Measurements from ENCODE around the gene NEU3.

The NEU3 gene

GRCh38 chr11:75024764-75025211, 36.1 kb downstream of the NEU3 start:
- no peaks in the 10 kb centered on the region for H3K27me3 ChIP-seq (replicated peaks; ENCODE audit: control insufficient read depth, insufficient read depth, low read length, poor library complexity, severe bottlenecking)
- no peaks in the 10 kb centered on the region for H3K9me3 ChIP-seq (ENCODE audit: control insufficient read depth, low read length)
- no peak for DNase-seq
- H3K27ac ChIP-seq (ENCODE audit: insufficient read depth, low read length, poor library complexity, severe bottlenecking), result no peak overlapping the region
- H3K36me3 ChIP-seq (ENCODE audit: control insufficient read depth, insufficient read depth, low read length), result no peaks in the 10 kb centered on the region
- no peaks in the 10 kb centered on the region for H3K4me1 ChIP-seq (ENCODE audit: control insufficient read depth, insufficient read depth, low read length, poor library complexity, severe bottlenecking)
- no peak overlapping the region for H3K4me3 ChIP-seq (ENCODE audit: insufficient read depth, low read depth, low read length, poor library complexity, severe bottlenecking)

- Histone ChIP-seq H3K27ac (ENCODE audit: insufficient read depth, low read length, poor library complexity, severe bottlenecking) (no peak overlapping the region), H3K36me3 (ENCODE audit: control insufficient read depth, insufficient read depth, low read length) (no peaks in the 10 kb centered on the region)
- DNase-seq, result no peak
Observed at GRCh38 chr11:75025561-75025960, 36.8 kb downstream of the NEU3 start.

GRCh38 chr11:75028321-75028720, 39.6 kb downstream of the NEU3 start:
- Histone ChIP-seq H3K4me1 (ENCODE audit: control insufficient read depth, insufficient read depth, low read length, poor library complexity, severe bottlenecking) (no peaks in the 10 kb centered on the region), H3K4me3 (ENCODE audit: insufficient read depth, low read depth, low read length, poor library complexity, severe bottlenecking) (no peak overlapping the region), H3K9me3 (ENCODE audit: control insufficient read depth, low read length) (no peaks in the 10 kb centered on the region), H3K27ac (ENCODE audit: insufficient read depth, low read length, poor library complexity, severe bottlenecking) (no peak overlapping the region), H3K27me3 (replicated peaks; ENCODE audit: control insufficient read depth, insufficient read depth, low read length, poor library complexity, severe bottlenecking) (no peaks in the 10 kb centered on the region), H3K36me3 (ENCODE audit: control insufficient read depth, insufficient read depth, low read length) (no peaks in the 10 kb centered on the region)
- no peak for DNase-seq

More at GRCh38 chr11:75025561-75025960, 36.8 kb downstream of the NEU3 start:
- Histone ChIP-seq H3K4me1 (ENCODE audit: control insufficient read depth, insufficient read depth, low read length, poor library complexity, severe bottlenecking) (no peaks in the 10 kb centered on the region), H3K4me3 (ENCODE audit: insufficient read depth, low read depth, low read length, poor library complexity, severe bottlenecking) (no peak overlapping the region), H3K27me3 (replicated peaks; ENCODE audit: control insufficient read depth, insufficient read depth, low read length, poor library complexity, severe bottlenecking) (no peaks in the 10 kb centered on the region), H3K9me3 (ENCODE audit: control insufficient read depth, low read length) (no peaks in the 10 kb centered on the region)

GRCh38 chr11:75028724-75029123, 40.0 kb downstream of the NEU3 start:
- Histone ChIP-seq H3K27ac (ENCODE audit: insufficient read depth, low read length, poor library complexity, severe bottlenecking) (no peak overlapping the region), H3K36me3 (ENCODE audit: control insufficient read depth, insufficient read depth, low read length) (no peaks in the 10 kb centered on the region), H3K9me3 (ENCODE audit: control insufficient read depth, low read length) (no peaks in the 10 kb centered on the region), H3K4me1 (ENCODE audit: control insufficient read depth, insufficient read depth, low read length, poor library complexity, severe bottlenecking) (no peaks in the 10 kb centered on the region), H3K4me3 (ENCODE audit: insufficient read depth, low read depth, low read length, poor library complexity, severe bottlenecking) (no peak overlapping the region), H3K27me3 (replicated peaks; ENCODE audit: control insufficient read depth, insufficient read depth, low read length, poor library complexity, severe bottlenecking) (no peaks in the 10 kb centered on the region)
- no peak for DNase-seq

- Histone ChIP-seq H3K9me3 (ENCODE audit: control insufficient read depth, low read length) (no peaks in the 10 kb centered on the region), H3K4me1 (ENCODE audit: control insufficient read depth, insufficient read depth, low read length, poor library complexity, severe bottlenecking) (no peaks in the 10 kb centered on the region), H3K36me3 (ENCODE audit: control insufficient read depth, insufficient read depth, low read length) (no peaks in the 10 kb centered on the region), H3K27me3 (replicated peaks; ENCODE audit: control insufficient read depth, insufficient read depth, low read length, poor library complexity, severe bottlenecking) (no peaks in the 10 kb centered on the region), H3K4me3 (ENCODE audit: insufficient read depth, low read depth, low read length, poor library complexity, severe bottlenecking) (no peak overlapping the region), H3K27ac (ENCODE audit: insufficient read depth, low read length, poor library complexity, severe bottlenecking) (no peak overlapping the region)
- DNase-seq, result no peak
Observed at GRCh38 chr11:75029836-75030631, 41.3 kb downstream of the NEU3 start.

GRCh38 chr11:75031224-75031753, 42.6 kb downstream of the NEU3 start:
- Histone ChIP-seq H3K27ac (ENCODE audit: insufficient read depth, low read length, poor library complexity, severe bottlenecking) (no peak overlapping the region), H3K9me3 (ENCODE audit: control insufficient read depth, low read length) (no peaks in the 10 kb centered on the region), H3K4me1 (ENCODE audit: control insufficient read depth, insufficient read depth, low read length, poor library complexity, severe bottlenecking) (no peaks in the 10 kb centered on the region), H3K36me3 (ENCODE audit: control insufficient read depth, insufficient read depth, low read length) (no peaks in the 10 kb centered on the region), H3K27me3 (replicated peaks; ENCODE audit: control insufficient read depth, insufficient read depth, low read length, poor library complexity, severe bottlenecking) (no peaks in the 10 kb centered on the region), H3K4me3 (ENCODE audit: insufficient read depth, low read depth, low read length, poor library complexity, severe bottlenecking) (no peak overlapping the region)
- no peak for DNase-seq

GRCh38 chr11:75031771-75032549, 43.2 kb downstream of the NEU3 start:
- no peaks in the 10 kb centered on the region for H3K9me3 ChIP-seq (ENCODE audit: control insufficient read depth, low read length)
- H3K4me3 ChIP-seq (ENCODE audit: insufficient read depth, low read depth, low read length, poor library complexity, severe bottlenecking), result no peak overlapping the region
- no peaks in the 10 kb centered on the region for H3K27me3 ChIP-seq (replicated peaks; ENCODE audit: control insufficient read depth, insufficient read depth, low read length, poor library complexity, severe bottlenecking)
- peak in 2 of 3 donors; percentile 4 to 33 for DNase-seq
- H3K36me3 ChIP-seq (ENCODE audit: control insufficient read depth, insufficient read depth, low read length), result no peaks in the 10 kb centered on the region
- no peak overlapping the region for H3K27ac ChIP-seq (ENCODE audit: insufficient read depth, low read length, poor library complexity, severe bottlenecking)
- H3K4me1 ChIP-seq (ENCODE audit: control insufficient read depth, insufficient read depth, low read length, poor library complexity, severe bottlenecking), result no peaks in the 10 kb centered on the region

- Histone ChIP-seq H3K36me3 (ENCODE audit: control insufficient read depth, insufficient read depth, low read length) (no peaks in the 10 kb centered on the region), H3K27ac (ENCODE audit: insufficient read depth, low read length, poor library complexity, severe bottlenecking) (no peak overlapping the region), H3K27me3 (replicated peaks; ENCODE audit: control insufficient read depth, insufficient read depth, low read length, poor library complexity, severe bottlenecking) (no peaks in the 10 kb centered on the region), H3K9me3 (ENCODE audit: control insufficient read depth, low read length) (no peaks in the 10 kb centered on the region), H3K4me1 (ENCODE audit: control insufficient read depth, insufficient read depth, low read length, poor library complexity, severe bottlenecking) (no peaks in the 10 kb centered on the region), H3K4me3 (ENCODE audit: insufficient read depth, low read depth, low read length, poor library complexity, severe bottlenecking) (no peak overlapping the region)
- DNase-seq, result no peak
Observed at GRCh38 chr11:75032550-75032935, 43.8 kb downstream of the NEU3 start.

- Histone ChIP-seq H3K27me3 (replicated peaks; ENCODE audit: control insufficient read depth, insufficient read depth, low read length, poor library complexity, severe bottlenecking) (no peaks in the 10 kb centered on the region), H3K36me3 (ENCODE audit: control insufficient read depth, insufficient read depth, low read length) (no peaks in the 10 kb centered on the region), H3K4me1 (ENCODE audit: control insufficient read depth, insufficient read depth, low read length, poor library complexity, severe bottlenecking) (no peaks in the 10 kb centered on the region), H3K9me3 (ENCODE audit: control insufficient read depth, low read length) (no peaks in the 10 kb centered on the region), H3K4me3 (ENCODE audit: insufficient read depth, low read depth, low read length, poor library complexity, severe bottlenecking) (no peak overlapping the region), H3K27ac (ENCODE audit: insufficient read depth, low read length, poor library complexity, severe bottlenecking) (no peak overlapping the region)
- no peak for DNase-seq
Observed at GRCh38 chr11:75033916-75034315, 45.2 kb downstream of the NEU3 start.

GRCh38 chr11:75035256-75035655, 46.5 kb downstream of the NEU3 start:
- no peak overlapping the region for H3K4me3 ChIP-seq (ENCODE audit: insufficient read depth, low read depth, low read length, poor library complexity, severe bottlenecking)
- no peak overlapping the region for H3K27ac ChIP-seq (ENCODE audit: insufficient read depth, low read length, poor library complexity, severe bottlenecking)
- DNase-seq, result no peak
- H3K4me1 ChIP-seq (ENCODE audit: control insufficient read depth, insufficient read depth, low read length, poor library complexity, severe bottlenecking), result no peaks in the 10 kb centered on the region
- no peaks in the 10 kb centered on the region for H3K27me3 ChIP-seq (replicated peaks; ENCODE audit: control insufficient read depth, insufficient read depth, low read length, poor library complexity, severe bottlenecking)
- H3K9me3 ChIP-seq (ENCODE audit: control insufficient read depth, low read length), result no peaks in the 10 kb centered on the region
- no peaks in the 10 kb centered on the region for H3K36me3 ChIP-seq (ENCODE audit: control insufficient read depth, insufficient read depth, low read length)
